RWPE2 (cell line): Measurements from ENCODE around the gene CERS6.

Experiments
- ATAC-seq: fragments of 200-7000 bp; cut with Tn5 transposase; 3 replicates; pipeline ENCODE4 v1.9.1; 2021; ENCODE audit warnings: low read depth
- DNase-seq: peaks from one replicate; pipeline ENCODE4 v3.0.0-alpha.2; 2020; ENCODE audit warnings: low spot score
- H3K27ac ChIP-seq: fragments of 450-650 bp; 2 replicates; pipeline ENCODE4 v1.5.1; 2017; ENCODE audit warnings: mild to moderate bottlenecking; ENCODE audit not compliant: poor library complexity, severe bottlenecking
- H3K27me3 ChIP-seq: fragments of 250-450 bp; sonication (Bioruptor Pico); 2 replicates; pipeline ENCODE4 v1.5.1; 2021; ENCODE audit warnings: mild to moderate bottlenecking, moderate library complexity; ENCODE audit not compliant: insufficient read depth, poor library complexity, severe bottlenecking
- H3K36me3 ChIP-seq: fragments of 250-450 bp; sonication (Bioruptor Pico); 2 replicates; pipeline ENCODE4 v1.5.1; 2020; ENCODE audit warnings: low read depth, mild to moderate bottlenecking, moderate library complexity
- H3K4me1 ChIP-seq: fragments of 250-450 bp; sonication (Bioruptor Pico); 2 replicates; pipeline ENCODE4 v1.5.1; 2021; ENCODE audit warnings: mild to moderate bottlenecking, moderate library complexity; ENCODE audit not compliant: insufficient read depth, poor library complexity, severe bottlenecking
- H3K4me3 ChIP-seq: fragments of 250-450 bp; sonication (Bioruptor Pico); 2 replicates; pipeline ENCODE4 v1.5.1; 2021; ENCODE audit warnings: mild to moderate bottlenecking, moderate library complexity; ENCODE audit not compliant: severe bottlenecking
- H3K9me3 ChIP-seq: fragments of 250-450 bp; sonication (Bioruptor Pico); 2 replicates; pipeline ENCODE4 v1.5.1; 2021; ENCODE audit warnings: mild to moderate bottlenecking, moderate library complexity; ENCODE audit not compliant: severe bottlenecking
- TF ChIP-seq, protein P1 (sequence below): fragments of 450-650 bp; IDR thresholded peaks from one replicate; pipeline ENCODE4 v1.5.1; 2017; ENCODE audit warnings: mild to moderate bottlenecking, moderate library complexity; ENCODE audit not compliant: poor library complexity, severe bottlenecking

The CERS6 gene

DNA sequence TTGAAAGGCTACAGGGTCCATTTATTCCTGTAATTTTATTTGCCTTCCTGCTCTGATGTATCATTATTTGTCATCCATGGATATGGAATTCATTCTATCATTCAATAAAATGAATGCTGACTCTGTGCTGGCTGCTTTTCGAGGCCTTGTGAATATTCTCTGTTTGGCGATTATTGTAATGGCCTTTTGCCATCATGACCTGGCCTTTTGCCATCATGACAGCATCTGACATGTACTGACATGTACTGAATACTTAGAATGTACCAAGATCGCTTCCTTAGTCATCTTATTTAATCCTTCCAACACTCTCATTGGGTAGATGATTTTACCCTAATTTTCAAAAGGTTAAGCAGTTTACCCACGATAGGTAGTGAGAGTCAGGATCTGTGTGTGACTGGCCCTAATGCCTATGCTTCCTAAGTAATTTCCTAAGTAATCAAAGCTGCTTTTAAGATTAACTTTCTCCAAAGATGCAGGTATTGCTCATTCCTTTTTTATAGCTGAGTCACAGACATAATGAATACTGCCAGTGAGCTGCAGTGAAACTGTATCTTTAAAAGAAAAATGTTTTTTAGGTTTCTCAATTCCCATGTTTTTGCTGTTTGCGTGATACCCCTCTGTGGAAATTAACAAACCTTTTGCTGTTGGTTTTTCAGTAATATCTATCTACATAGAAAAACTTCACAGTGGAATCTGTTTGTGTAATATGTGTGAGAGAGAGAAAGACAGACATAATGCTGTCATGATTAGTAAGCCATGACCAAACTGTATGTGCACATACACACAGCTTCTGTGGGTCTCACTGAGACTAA is 127.8 kb downstream of the CERS6 start:
- DNase-seq (no peak), ATAC-seq (peak; percentile 91)
- Histone ChIP-seq H3K4me1 (peaks cover 23% of the 10 kb centered on the region), H3K36me3 (no peaks in the 10 kb centered on the region), H3K4me3 (no peak overlapping the region), H3K27me3 (no peaks in the 10 kb centered on the region), H3K9me3 (no peaks in the 10 kb centered on the region), H3K27ac (peak overlapping the region; percentile 87)
- TF ChIP-seq, protein P1, sequence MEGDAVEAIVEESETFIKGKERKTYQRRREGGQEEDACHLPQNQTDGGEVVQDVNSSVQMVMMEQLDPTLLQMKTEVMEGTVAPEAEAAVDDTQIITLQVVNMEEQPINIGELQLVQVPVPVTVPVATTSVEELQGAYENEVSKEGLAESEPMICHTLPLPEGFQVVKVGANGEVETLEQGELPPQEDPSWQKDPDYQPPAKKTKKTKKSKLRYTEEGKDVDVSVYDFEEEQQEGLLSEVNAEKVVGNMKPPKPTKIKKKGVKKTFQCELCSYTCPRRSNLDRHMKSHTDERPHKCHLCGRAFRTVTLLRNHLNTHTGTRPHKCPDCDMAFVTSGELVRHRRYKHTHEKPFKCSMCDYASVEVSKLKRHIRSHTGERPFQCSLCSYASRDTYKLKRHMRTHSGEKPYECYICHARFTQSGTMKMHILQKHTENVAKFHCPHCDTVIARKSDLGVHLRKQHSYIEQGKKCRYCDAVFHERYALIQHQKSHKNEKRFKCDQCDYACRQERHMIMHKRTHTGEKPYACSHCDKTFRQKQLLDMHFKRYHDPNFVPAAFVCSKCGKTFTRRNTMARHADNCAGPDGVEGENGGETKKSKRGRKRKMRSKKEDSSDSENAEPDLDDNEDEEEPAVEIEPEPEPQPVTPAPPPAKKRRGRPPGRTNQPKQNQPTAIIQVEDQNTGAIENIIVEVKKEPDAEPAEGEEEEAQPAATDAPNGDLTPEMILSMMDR, result no peak

DNA sequence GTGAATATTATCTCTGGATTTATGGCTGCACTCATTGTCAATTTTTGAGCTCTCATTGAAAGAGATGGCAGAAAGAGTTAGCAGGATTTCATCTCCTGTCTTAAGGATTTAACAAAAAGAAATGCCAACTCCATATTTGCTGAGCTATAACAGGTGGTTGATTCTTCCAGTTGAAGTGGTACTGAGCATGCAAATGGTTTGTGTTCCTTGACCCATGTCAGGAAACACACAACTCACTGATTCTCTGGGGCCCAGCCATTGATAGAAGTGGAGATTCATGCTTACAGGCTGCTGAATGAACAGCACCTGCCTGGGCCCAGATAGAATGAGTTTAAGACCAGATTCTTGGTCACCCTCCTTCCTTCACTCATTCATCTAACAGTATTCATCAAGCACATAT is 128.8 kb downstream of the CERS6 start:
- DNase-seq (no peak), ATAC-seq (no peak)
- H3K4me1 ChIP-seq, result peaks cover 23% of the 10 kb centered on the region
- no peak overlapping the region for H3K4me3 ChIP-seq
- H3K9me3 ChIP-seq, result no peaks in the 10 kb centered on the region
- H3K27ac ChIP-seq, result peak overlapping the region; percentile 87
- H3K36me3 ChIP-seq, result no peaks in the 10 kb centered on the region
- no peaks in the 10 kb centered on the region for H3K27me3 ChIP-seq
- TF ChIP-seq, protein P1, result no peak

DNA sequence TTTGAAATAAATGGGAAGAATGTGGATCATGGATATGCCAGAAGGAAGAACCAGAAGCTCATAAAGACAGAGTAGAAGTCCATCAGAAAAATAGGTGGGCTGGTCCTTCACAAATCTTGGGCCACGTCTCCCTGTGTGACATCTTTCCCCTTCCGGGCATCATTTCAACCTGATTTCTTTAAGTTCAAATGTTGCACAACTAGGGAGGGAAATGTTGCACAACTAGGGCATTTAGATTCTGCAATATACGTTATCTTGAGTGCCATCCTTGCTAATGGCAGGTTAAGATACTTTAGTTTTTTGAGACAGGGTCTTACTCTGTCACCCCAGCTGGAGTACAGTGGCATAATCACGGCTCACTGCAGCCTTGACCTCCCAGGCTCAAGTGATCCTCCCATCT is 129.6 kb downstream of the CERS6 start:
- no peak for ATAC-seq
- H3K27me3 ChIP-seq, result no peaks in the 10 kb centered on the region
- no peak overlapping the region for H3K4me3 ChIP-seq
- H3K4me1 ChIP-seq, result peaks cover 23% of the 10 kb centered on the region
- H3K9me3 ChIP-seq, result no peaks in the 10 kb centered on the region
- peak overlapping the region; percentile 87 for H3K27ac ChIP-seq
- TF ChIP-seq, protein P1, result no peak
- H3K36me3 ChIP-seq, result no peaks in the 10 kb centered on the region
- DNase-seq, result no peak

DNA sequence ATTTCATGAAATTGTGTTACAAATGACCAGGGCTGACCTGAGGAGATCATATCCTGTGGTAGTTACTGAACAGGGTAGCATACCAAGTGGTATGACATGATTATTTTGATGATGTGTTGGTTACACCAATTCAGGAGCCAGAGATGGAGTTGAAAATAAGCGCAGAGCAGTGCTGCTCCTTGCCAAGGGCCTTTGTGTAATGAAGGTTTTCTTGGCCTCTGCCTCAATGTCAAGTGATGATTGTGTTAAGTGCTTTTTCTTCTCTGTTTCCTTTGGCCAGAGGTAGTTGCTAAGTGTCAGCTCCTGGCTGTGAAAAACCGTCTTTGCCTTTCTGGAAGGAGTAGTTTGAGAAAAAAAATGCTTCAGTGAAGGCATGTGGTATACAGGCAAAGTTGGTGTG is 131.2 kb downstream of the CERS6 start:
- ATAC-seq (no peak), DNase-seq (no peak)
- TF ChIP-seq, protein P1, result no peak

More for the DNA sequence above, 131.2 kb downstream of the CERS6 start:
- Histone ChIP-seq H3K36me3 (no peaks in the 10 kb centered on the region), H3K4me1 (peaks cover 23% of the 10 kb centered on the region), H3K27ac (no peak overlapping the region), H3K9me3 (no peaks in the 10 kb centered on the region), H3K27me3 (no peaks in the 10 kb centered on the region), H3K4me3 (no peak overlapping the region)
